Lung (tissue), 12 donors: Measurements from ENCODE around the gene DENND2A. TPM values are rescaled to one million over a fixed set of nuclear protein-coding genes. Genes with fewer than 3 reads are reported as not detected.

Source experiments
- ATAC-seq: fragments of 200-7000 bp; cut with Tn5 transposase; one replicate; pipeline ENCODE4 v1.9.1; 2020; ENCODE audit warnings: moderate number of reproducible peaks; ENCODE audit not compliant: insufficient read depth, low FRiP score
- DNase-seq, 3 donors: peaks; one replicate each; pipeline ENCODE4 v3.0.0-alpha.2; 2013 to 2017
- H3K27ac ChIP-seq, 2 donors: one replicate each; pipeline ENCODE4 v1.5.1; 2013; ENCODE audit warnings: mild to moderate bottlenecking in 2 of 2, moderate library complexity in 2 of 2, control low read depth in 1 of 2, inconsistent platforms in 1 of 2, low read depth in 1 of 2, low read length in 1 of 2
- H3K27me3 ChIP-seq, 3 donors: one replicate each; pipeline ENCODE4 v1.5.1; 2013; ENCODE audit warnings: low read length in 2 of 3; ENCODE audit not compliant: control insufficient read depth in 3 of 3, insufficient read depth in 3 of 3
- H3K36me3 ChIP-seq, 4 donors: one replicate each; pipeline ENCODE4 v1.5.1; 2013; ENCODE audit warnings: low read length in 4 of 4, mild to moderate bottlenecking in 1 of 4, moderate library complexity in 1 of 4; ENCODE audit not compliant: control insufficient read depth in 4 of 4, insufficient read depth in 4 of 4
- H3K4me1 ChIP-seq, 5 donors: one replicate each; pipeline ENCODE4 v1.5.1; 2013; ENCODE audit warnings: low read length in 5 of 5, mild to moderate bottlenecking in 2 of 5, moderate library complexity in 1 of 5; ENCODE audit not compliant: control insufficient read depth in 5 of 5, insufficient read depth in 5 of 5
- H3K4me3 ChIP-seq: one replicate; pipeline ENCODE4 v1.5.1; 2013; ENCODE audit warnings: mild to moderate bottlenecking, control low read depth, moderate library complexity
- H3K9ac ChIP-seq, 2 donors: one replicate each; pipeline ENCODE4 v1.5.1; 2013; ENCODE audit warnings: low read length in 2 of 2, control low read depth in 1 of 2; ENCODE audit not compliant: insufficient read depth in 1 of 2
- H3K9me3 ChIP-seq, 4 donors: one replicate each; pipeline ENCODE4 v1.5.1; 2013; ENCODE audit warnings: low read length in 3 of 4, mild to moderate bottlenecking in 1 of 4, moderate library complexity in 1 of 4; ENCODE audit not compliant: control insufficient read depth in 4 of 4, insufficient read depth in 3 of 4
- WGBS, 2 donors: extraction: QIAGEN DNeasy Blood & Tissue Kit; methylation state at CpG; one replicate each; pipeline ENCODE4 v1.1.7; 2013; 5-methylcytosine and 5-hydroxymethylcytosine counted together
- polyA plus RNA-seq, 2 donors: library from polyadenylated mRNA; stranded (reverse); fragments of 200-250 nt; gene quantifications; one replicate each; pipeline ENCODE4 v1.2.1, GENCODE V29; 2013
- total RNA-seq, 2 donors: library from RNA; depleted of rRNA in 1 of 2; stranded (reverse); fragments of >200 nt in 1 of 2; gene quantifications; one replicate each; pipeline ENCODE4 v1.2.1, GENCODE V29; 2014 to 2021
- TF ChIP-seq, protein P1 (sequence below): IDR thresholded peaks from 2 replicates; pipeline ENCODE4 v1.5.1; 2012; ENCODE audit warnings: mild to moderate bottlenecking; ENCODE audit errors: control extremely low read depth, extremely low read depth
- donor health status: control.
- donor health status: control.
- donor health status: Bipolar disorder and iron deficiency.
- donor health status: healthy.
- donor health status: DM: yes; HTN: yes; CAD: no.

DENND2A gene
- total and polyA plus RNA-seq, 4 donors: 4.1 to 32.4 (median 9.7) TPM

GRCh38 chr7:140680886-140681285, 40.3 kb upstream of the DENND2A start:
- Histone ChIP-seq H3K36me3 (peaks cover 0 to 34% (median 2%) of the 10 kb centered on the region in 4 donors), H3K4me1 (no peaks in the 10 kb centered on the region), H3K27me3 (no peaks in the 10 kb centered on the region), H3K9ac (no peak overlapping the region), H3K27ac (no peak overlapping the region), H3K4me3 (no peak overlapping the region), H3K9me3 (no peaks in the 10 kb centered on the region)
- TF ChIP-seq, protein P1, sequence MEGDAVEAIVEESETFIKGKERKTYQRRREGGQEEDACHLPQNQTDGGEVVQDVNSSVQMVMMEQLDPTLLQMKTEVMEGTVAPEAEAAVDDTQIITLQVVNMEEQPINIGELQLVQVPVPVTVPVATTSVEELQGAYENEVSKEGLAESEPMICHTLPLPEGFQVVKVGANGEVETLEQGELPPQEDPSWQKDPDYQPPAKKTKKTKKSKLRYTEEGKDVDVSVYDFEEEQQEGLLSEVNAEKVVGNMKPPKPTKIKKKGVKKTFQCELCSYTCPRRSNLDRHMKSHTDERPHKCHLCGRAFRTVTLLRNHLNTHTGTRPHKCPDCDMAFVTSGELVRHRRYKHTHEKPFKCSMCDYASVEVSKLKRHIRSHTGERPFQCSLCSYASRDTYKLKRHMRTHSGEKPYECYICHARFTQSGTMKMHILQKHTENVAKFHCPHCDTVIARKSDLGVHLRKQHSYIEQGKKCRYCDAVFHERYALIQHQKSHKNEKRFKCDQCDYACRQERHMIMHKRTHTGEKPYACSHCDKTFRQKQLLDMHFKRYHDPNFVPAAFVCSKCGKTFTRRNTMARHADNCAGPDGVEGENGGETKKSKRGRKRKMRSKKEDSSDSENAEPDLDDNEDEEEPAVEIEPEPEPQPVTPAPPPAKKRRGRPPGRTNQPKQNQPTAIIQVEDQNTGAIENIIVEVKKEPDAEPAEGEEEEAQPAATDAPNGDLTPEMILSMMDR: no peak
- DNase-seq (no peak), ATAC-seq (no peak)
- WGBS, 2 donors: 91 to 93% methylated on average over 7 of the region's 7 CpGs

GRCh38 chr7:140679186-140679585, 38.6 kb upstream of the DENND2A start:
- TF ChIP-seq, protein P1: no peak
- H3K36me3 ChIP-seq: peaks cover 0 to 21% (median 2%) of the 10 kb centered on the region in 4 donors
- no peaks in the 10 kb centered on the region for H3K9me3 ChIP-seq
- H3K4me3 ChIP-seq: no peak overlapping the region
- H3K27me3 ChIP-seq: no peaks in the 10 kb centered on the region
- no peak for DNase-seq
- 95 to 96% methylated on average over 9 of the region's 9 CpGs for WGBS, 2 donors
- H3K9ac ChIP-seq: no peak overlapping the region
- no peak overlapping the region for H3K27ac ChIP-seq
- H3K4me1 ChIP-seq: peaks cover 0 to 3% (median 0%) of the 10 kb centered on the region in 5 donors
- ATAC-seq: no peak

- ATAC-seq: no peak
- no peaks in the 10 kb centered on the region for H3K27me3 ChIP-seq
- H3K27ac ChIP-seq: no peak overlapping the region
- peaks cover 0 to 5% (median 3%) of the 10 kb centered on the region in 5 donors for H3K4me1 ChIP-seq
- H3K9me3 ChIP-seq: no peaks in the 10 kb centered on the region
- TF ChIP-seq, protein P1: no peak
- H3K4me3 ChIP-seq: no peak overlapping the region
- no peak overlapping the region for H3K9ac ChIP-seq
- peaks cover 0 to 19% (median 2%) of the 10 kb centered on the region in 4 donors for H3K36me3 ChIP-seq
- 96% methylated on average over 7 of the region's 7 CpGs for WGBS, 2 donors
- DNase-seq: no peak
These were observed 38.2 kb upstream of the DENND2A start for GRCh38 chr7:140678816-140679130.
